Hepatocyte (in vitro differentiated cells): Measurements from ENCODE around the gene KCTD11. TPM values are rescaled to one million over a fixed set of nuclear protein-coding genes. Genes with fewer than 3 reads are reported as not detected.

ENCODE experiments used
- DNase-seq: peaks from one replicate; pipeline ENCODE4 v3.0.0-alpha.2; 2016; ENCODE audit warnings: low spot score
- H2AFZ ChIP-seq: fragments of 200-600 bp; sonication (generic); 2 replicates; pipeline ENCODE4 v1.6.0; 2016; ENCODE audit warnings: antibody characterized with exemption, mild to moderate bottlenecking
- H3K27ac ChIP-seq: fragments of 200-600 bp; sonication (generic); 2 replicates; pipeline ENCODE4 v1.5.1; 2016; ENCODE audit warnings: mild to moderate bottlenecking
- H3K27me3 ChIP-seq: fragments of 200-600 bp; sonication (generic); 2 replicates; pipeline ENCODE4 v1.6.1; 2016
- H3K36me3 ChIP-seq: fragments of 200-600 bp; sonication (generic); replicated peaks from 2 replicates; pipeline ENCODE4 v1.5.1; 2016; ENCODE audit warnings: low read depth; ENCODE audit not compliant: insufficient read depth
- H3K4me1 ChIP-seq: fragments of 200-600 bp; sonication (generic); 2 replicates; pipeline ENCODE4 v1.5.1; 2016; ENCODE audit warnings: mild to moderate bottlenecking, moderate library complexity; ENCODE audit not compliant: insufficient read depth
- H3K4me2 ChIP-seq: fragments of 200-600 bp; sonication (generic); 2 replicates; pipeline ENCODE4 v1.6.0; 2016
- H3K4me3 ChIP-seq: fragments of 200-600 bp; sonication (generic); 2 replicates; pipeline ENCODE4 v1.5.1; 2016; ENCODE audit warnings: mild to moderate bottlenecking
- H3K79me2 ChIP-seq: fragments of 200-600 bp; sonication (generic); 2 replicates; pipeline ENCODE4 v1.6.0; 2017; ENCODE audit warnings: mild to moderate bottlenecking
- H3K9me2 ChIP-seq: fragments of 200-600 bp; sonication (generic); replicated peaks from 2 replicates; pipeline ENCODE4 v1.6.0; 2017; ENCODE audit warnings: mild to moderate bottlenecking; ENCODE audit not compliant: insufficient read depth
- H3K9me3 ChIP-seq: fragments of 200-600 bp; sonication (generic); 2 replicates; pipeline ENCODE4 v1.5.1; 2016; ENCODE audit warnings: low read depth, mild to moderate bottlenecking
- H4K20me1 ChIP-seq: fragments of 200-600 bp; sonication (generic); 2 replicates; pipeline ENCODE4 v1.6.0; 2016; ENCODE audit warnings: mild to moderate bottlenecking; ENCODE audit not compliant: insufficient read depth, poor library complexity, severe bottlenecking
- CTCF ChIP-seq: fragments of 200-600 bp; sonication (generic); IDR thresholded peaks from 2 replicates; pipeline ENCODE4 v1.5.1; 2016; ENCODE audit warnings: antibody characterized with exemption, mild to moderate bottlenecking; ENCODE audit not compliant: poor library complexity
- EZH2 ChIP-seq: fragments of 200-600 bp; sonication (generic); IDR thresholded peaks from 2 replicates; pipeline ENCODE4 v1.6.1; 2016; ENCODE audit warnings: antibody characterized with exemption, mild to moderate bottlenecking, borderline replicate concordance
- EZH2phosphoT487 ChIP-seq: fragments of 200-600 bp; sonication (generic); IDR thresholded peaks from one replicate; pipeline ENCODE4 v1.6.1; 2018; ENCODE audit warnings: antibody characterized with exemption, mild to moderate bottlenecking, low read depth, moderate library complexity; ENCODE audit not compliant: unreplicated experiment, severe bottlenecking
- WGBS: methylation state at CpG from one replicate; pipeline ENCODE4 v1.1.6; 2016; ENCODE audit warnings: low lambda C conversion rate; ENCODE audit errors: missing lambda C conversion rate; 5-methylcytosine and 5-hydroxymethylcytosine counted together
- polyA plus RNA-seq: library from polyadenylated mRNA; unstranded; fragments of >200 nt; fragmentation: Nextera tagmentation; extraction: Ambion mirVana; gene quantifications from 2 replicates; pipeline ENCODE4 v1.2.1, GENCODE V29; 2016
- total RNA-seq: library from RNA; depleted of rRNA; stranded (reverse); fragments of >200 nt; gene quantifications from 2 replicates; pipeline ENCODE4 v1.2.3, GENCODE V29; 2014

The KCTD11 gene
- total and polyA plus RNA-seq, 2 experiments from 2014 or later: 12.4 to 19.6 TPM

DNA sequence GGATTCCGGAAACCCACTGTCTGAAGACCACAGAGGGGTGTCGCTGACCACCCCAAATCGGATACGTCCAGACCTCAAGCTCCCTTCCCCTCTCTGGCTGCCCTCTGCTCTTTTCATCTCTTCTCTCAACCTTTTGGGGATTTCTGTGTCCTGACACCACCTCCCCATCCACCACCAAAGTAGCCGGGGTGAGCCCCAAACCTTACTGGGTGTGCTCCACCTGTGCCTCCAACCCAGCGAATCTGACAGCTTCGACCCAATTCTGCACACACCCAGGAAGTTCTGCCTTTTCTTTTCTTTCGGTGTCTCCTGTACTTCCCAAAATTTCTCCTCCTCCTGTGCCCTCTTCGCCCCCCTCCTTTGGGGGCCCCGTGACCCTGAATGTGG lies 534 bp downstream of the KCTD11 start:
- Histone ChIP-seq H3K27me3 (no peaks in the 10 kb centered on the region), H3K4me2 (peak overlapping the region; percentile 94), H4K20me1 (peaks cover 5% of the 10 kb centered on the region), H3K79me2 (peaks cover 21% of the 10 kb centered on the region), H3K9me2 (no peaks in the 10 kb centered on the region), H3K9me3 (no peaks in the 10 kb centered on the region), H3K4me3 (peak overlapping the region; percentile 53), H3K4me1 (peaks cover 37% of the 10 kb centered on the region), H3K36me3 (no peaks in the 10 kb centered on the region), H2AFZ (peak overlapping the region; percentile 95), H3K27ac (peak overlapping the region; percentile 100)
- 54% methylated on average over 10 of the region's 10 CpGs for WGBS
- DNase-seq: no peak
- TF ChIP-seq EZH2phosphoT487 (no peak), CTCF (peak; percentile 66)

- H3K27ac ChIP-seq: peak overlapping the region; percentile 100
- DNase-seq: peak; percentile 11
- H3K4me1 ChIP-seq: peaks cover 37% of the 10 kb centered on the region
Observed at GRCh38 chr17:7352910-7353635, 1.1 kb downstream of the KCTD11 start.

GRCh38 chr17:7354262-7354843 lies 2.4 kb downstream of the KCTD11 start:
- Histone ChIP-seq H3K4me2 (peak overlapping the region; percentile 94), H3K4me3 (no peak overlapping the region), H3K9me3 (no peaks in the 10 kb centered on the region), H3K27ac (peak overlapping the region; percentile 49), H3K9me2 (no peaks in the 10 kb centered on the region), H3K36me3 (no peaks in the 10 kb centered on the region), H2AFZ (no peak overlapping the region), H3K79me2 (peaks cover 21% of the 10 kb centered on the region), H3K27me3 (no peaks in the 10 kb centered on the region), H3K4me1 (peaks cover 32% of the 10 kb centered on the region), H4K20me1 (peaks cover 5% of the 10 kb centered on the region)
- 84% methylated on average over 9 of the region's 9 CpGs for WGBS
- TF ChIP-seq CTCF (no peak), EZH2 (no peak), EZH2phosphoT487 (no peak)
- peak; percentile 75 for DNase-seq

More at GRCh38 chr17:7352910-7353635, 1.1 kb downstream of the KCTD11 start:
- WGBS: 96% methylated on average over 36 of the region's 37 CpGs
- H3K4me3 ChIP-seq: no peak overlapping the region
- H2AFZ ChIP-seq: no peak overlapping the region
- H3K9me3 ChIP-seq: no peaks in the 10 kb centered on the region
- no peaks in the 10 kb centered on the region for H3K9me2 ChIP-seq
- peaks cover 5% of the 10 kb centered on the region for H4K20me1 ChIP-seq
- H3K4me2 ChIP-seq: peak overlapping the region; percentile 94
- no peaks in the 10 kb centered on the region for H3K27me3 ChIP-seq
- no peak for TF ChIP-seq EZH2
- no peak for TF ChIP-seq EZH2phosphoT487
- no peak for TF ChIP-seq CTCF
- H3K79me2 ChIP-seq: peaks cover 21% of the 10 kb centered on the region
- H3K36me3 ChIP-seq: no peaks in the 10 kb centered on the region
